ENCODE results near the gene PRR19. TPM values are rescaled to one million over a fixed set of nuclear protein-coding genes. Genes with fewer than 3 reads are reported as not detected.

The PRR19 gene
- total and polyA plus RNA-seq, 2 donors (not counting 1 experiment from before 2014, with no cell fraction given), result 0.39 to 0.54 TPM

GRCh38 chr19:42280815-42281145 is 21.2 kb upstream of the PRR19 start:
- Histone ChIP-seq H3K9me3 (ENCODE audit: control extremely low read depth in 1 of 3, control insufficient read depth in 2 of 3, insufficient read depth in 1 of 3, low read length in 2 of 3) (no peaks in the 10 kb centered on the region), H3K36me3 (replicated peaks in 1 of 2; ENCODE audit: control extremely low read depth in 1 of 2, control insufficient read depth in 1 of 2, extremely low read depth in 1 of 2, insufficient read depth in 2 of 2, low read length in 1 of 2) (no peaks in the 10 kb centered on the region), H3K4me1 (ENCODE audit: control insufficient read depth in 2 of 2, insufficient read depth in 2 of 2, low read length in 2 of 2) (peaks cover 48 to 59% of the 10 kb centered on the region in 2 donors), H3K27me3 (replicated peaks in 1 of 4; ENCODE audit: control extremely low read depth in 1 of 4, control insufficient read depth in 3 of 4, insufficient read depth in 4 of 4, low read length in 3 of 4) (no peaks in the 10 kb centered on the region), H3K4me2 (replicated peaks; ENCODE audit: low read depth, low read length, poor library complexity, severe bottlenecking) (peak overlapping the region; percentile 96), H3K9ac (ENCODE audit: low read length) (peak overlapping the region; percentile 86), H4K20me1 (ENCODE audit: control insufficient read depth, insufficient read depth, low read length, poor library complexity, severe bottlenecking) (peaks cover 21% of the 10 kb centered on the region), H3K79me2 (ENCODE audit: control insufficient read depth, insufficient read depth, low read length) (peaks cover 51% of the 10 kb centered on the region), H3K4me3 (ENCODE audit: control extremely low read depth in 1 of 5, extremely low read depth in 1 of 5, insufficient read depth in 1 of 5, low read depth in 2 of 5, low read length in 4 of 5) (peak overlapping the region in 4 of 5 experiments; percentile 71 to 90 (median 81)), H2AFZ (ENCODE audit: insufficient read depth, low read depth, low read length, poor library complexity, severe bottlenecking) (peak overlapping the region; percentile 63), H3K27ac (ENCODE audit: low read length in 2 of 2) (peak overlapping the region; percentile 71 to 91)
- no peak for DNase-seq
- H3K4me1 Mint-ChIP-seq, result peaks cover 37% of the 10 kb centered on the region
- no peaks in the 10 kb centered on the region for H3K27me3 Mint-ChIP-seq
- no peaks in the 10 kb centered on the region for H3K9me3 Mint-ChIP-seq (ENCODE audit: insufficient read depth)
- peak overlapping the region; percentile 90 for H3K4me3 Mint-ChIP-seq
- ChIA-PET POLR2A (interaction anchor here (0.8 to 5.5 kb wide), 5 partner anchors 8 to 151 kb away, joined by 3 to 23 read pairs (median 3); partner anchors contain the start of genes CIC, GSK3A and PAFAH1B3), CTCF (interaction anchor here (1.5 to 4.8 kb wide), 5 partner anchors 10 to 172 kb away, joined by 4 to 89 read pairs (median 25); partner anchors contain the start of gene GSK3A)
- no peak overlapping the region for H3K27ac Mint-ChIP-seq
- ATAC-seq (ENCODE audit: low read depth), result no peak
- intact Hi-C loops (cut with micrococcal nuclease), result loop anchor here (1.0 to 5.0 kb wide), 5 partner anchors 11 to 148 kb away; partner anchors contain the start of genes CIC, ERF and POU2F2
- TF ChIP-seq EZH2 (IDR thresholded peaks at IDR 0.05; ENCODE audit: borderline replicate concordance, insufficient read depth, low read depth, low read length, poor library complexity, severe bottlenecking), result no peak
- TF ChIP-seq, protein P1, sequence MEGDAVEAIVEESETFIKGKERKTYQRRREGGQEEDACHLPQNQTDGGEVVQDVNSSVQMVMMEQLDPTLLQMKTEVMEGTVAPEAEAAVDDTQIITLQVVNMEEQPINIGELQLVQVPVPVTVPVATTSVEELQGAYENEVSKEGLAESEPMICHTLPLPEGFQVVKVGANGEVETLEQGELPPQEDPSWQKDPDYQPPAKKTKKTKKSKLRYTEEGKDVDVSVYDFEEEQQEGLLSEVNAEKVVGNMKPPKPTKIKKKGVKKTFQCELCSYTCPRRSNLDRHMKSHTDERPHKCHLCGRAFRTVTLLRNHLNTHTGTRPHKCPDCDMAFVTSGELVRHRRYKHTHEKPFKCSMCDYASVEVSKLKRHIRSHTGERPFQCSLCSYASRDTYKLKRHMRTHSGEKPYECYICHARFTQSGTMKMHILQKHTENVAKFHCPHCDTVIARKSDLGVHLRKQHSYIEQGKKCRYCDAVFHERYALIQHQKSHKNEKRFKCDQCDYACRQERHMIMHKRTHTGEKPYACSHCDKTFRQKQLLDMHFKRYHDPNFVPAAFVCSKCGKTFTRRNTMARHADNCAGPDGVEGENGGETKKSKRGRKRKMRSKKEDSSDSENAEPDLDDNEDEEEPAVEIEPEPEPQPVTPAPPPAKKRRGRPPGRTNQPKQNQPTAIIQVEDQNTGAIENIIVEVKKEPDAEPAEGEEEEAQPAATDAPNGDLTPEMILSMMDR (IDR thresholded peaks at IDR 0.05), result no peak
- WGBS (ENCODE audit: insufficient coverage), result 0% methylated on average over 17 of the region's 20 CpGs

GRCh38 chr19:42281146-42281826 is 20.6 kb upstream of the PRR19 start:
- no peaks in the 10 kb centered on the region for H3K9me3 Mint-ChIP-seq (ENCODE audit: insufficient read depth)
- Histone ChIP-seq H3K4me2 (replicated peaks; ENCODE audit: low read depth, low read length, poor library complexity, severe bottlenecking) (peak overlapping the region; percentile 96), H3K79me2 (ENCODE audit: control insufficient read depth, insufficient read depth, low read length) (peaks cover 51% of the 10 kb centered on the region), H2AFZ (ENCODE audit: insufficient read depth, low read depth, low read length, poor library complexity, severe bottlenecking) (peak overlapping the region; percentile 26), H3K9me3 (ENCODE audit: control extremely low read depth in 1 of 3, control insufficient read depth in 2 of 3, insufficient read depth in 1 of 3, low read length in 2 of 3) (no peaks in the 10 kb centered on the region), H3K36me3 (replicated peaks in 1 of 2; ENCODE audit: control extremely low read depth in 1 of 2, control insufficient read depth in 1 of 2, extremely low read depth in 1 of 2, insufficient read depth in 2 of 2, low read length in 1 of 2) (no peaks in the 10 kb centered on the region), H4K20me1 (ENCODE audit: control insufficient read depth, insufficient read depth, low read length, poor library complexity, severe bottlenecking) (peaks cover 26% of the 10 kb centered on the region), H3K27ac (ENCODE audit: low read length in 2 of 2) (peak overlapping the region; percentile 91 to 96), H3K27me3 (replicated peaks in 1 of 4; ENCODE audit: control extremely low read depth in 1 of 4, control insufficient read depth in 3 of 4, insufficient read depth in 4 of 4, low read length in 3 of 4) (no peaks in the 10 kb centered on the region), H3K4me3 (ENCODE audit: control extremely low read depth in 1 of 5, extremely low read depth in 1 of 5, insufficient read depth in 1 of 5, low read depth in 2 of 5, low read length in 4 of 5) (peak overlapping the region in 3 of 5 experiments; percentile 71 to 90 (median 88)), H3K9ac (ENCODE audit: low read length) (peak overlapping the region; percentile 40), H3K4me1 (ENCODE audit: control insufficient read depth in 2 of 2, insufficient read depth in 2 of 2, low read length in 2 of 2) (peaks cover 53 to 64% of the 10 kb centered on the region in 2 donors)
- intact Hi-C loops (cut with micrococcal nuclease), result loop anchor here (5.0 kb wide), 1 partner anchor 79 kb away; no protein-coding TSS in a partner anchor
- H3K27me3 Mint-ChIP-seq, result no peaks in the 10 kb centered on the region
- H3K4me3 Mint-ChIP-seq, result no peak overlapping the region
- DNase-seq (peak; percentile 56), ATAC-seq (ENCODE audit: low read depth) (no peak)
- H3K4me1 Mint-ChIP-seq, result peaks cover 37% of the 10 kb centered on the region
- POLR2A ChIA-PET, result interaction anchor here (0.7 to 5.5 kb wide), 7 partner anchors 11 to 173 kb away, joined by 4 to 23 read pairs (median 9); partner anchors contain the start of genes CIC and GSK3A
- no peak overlapping the region for H3K27ac Mint-ChIP-seq
- no peak for TF ChIP-seq EZH2 (IDR thresholded peaks at IDR 0.05; ENCODE audit: borderline replicate concordance, insufficient read depth, low read depth, low read length, poor library complexity, severe bottlenecking)
- TF ChIP-seq, protein P1 (IDR thresholded peaks at IDR 0.05), result no peak
- CTCF ChIA-PET, result interaction anchor here (1.0 to 4.8 kb wide), 7 partner anchors 10 to 172 kb away, joined by 3 to 89 read pairs (median 10); partner anchors contain the start of gene GSK3A
- 10% methylated on average over 22 of the region's 25 CpGs for WGBS (ENCODE audit: insufficient coverage)

All from B cell (primary cell).